K562 (cell line): ENCODE results near the gene CDC42EP5. TPM values are rescaled to one million over a fixed set of nuclear protein-coding genes. Genes with fewer than 3 reads are reported as not detected.
A peak's percentile ranks its signal among the peaks of the same experiment; 100 is the strongest.

Experiments used
- CXXC5 ChIP-seq: fragments of 250-450 bp; sonication (Bioruptor Pico); IDR thresholded peaks from 2 replicates; pipeline ENCODE4 v1.8.0; 2022; ENCODE audit warnings: inconsistent platforms, mild to moderate bottlenecking, moderate library complexity
- FOXP1 ChIP-seq: sonication (generic); formaldehyde crosslinking; IDR thresholded peaks from 2 replicates; pipeline ENCODE4 v1.8.0; 2022; ENCODE audit warnings: mild to moderate bottlenecking, missing genetic modification reagents
- MYC ChIP-seq, 2 experiments: fragments of 250-450 bp in 1 of 2; sonication (Bioruptor Pico) in 1 of 2; IDR thresholded peaks; 2 replicates each; pipeline versions ENCODE4 v1.5.1 to v1.6.1; 2012 to 2021; ENCODE audit warnings: low read depth in 2 of 2, borderline replicate concordance in 1 of 2, improper control_type of control experiment in 1 of 2, low read length in 1 of 2, mild to moderate bottlenecking in 1 of 2, moderate library complexity in 1 of 2
- NCOR1 ChIP-seq: fragments of 450-650 bp; IDR thresholded peaks from 2 replicates; pipeline ENCODE4 v1.6.1; 2016; ENCODE audit warnings: mild to moderate bottlenecking, moderate library complexity
- NONO ChIP-seq, 2 experiments: fragments of 200-400 bp in 1 of 2; fragments of 450-650 bp in 1 of 2; formaldehyde crosslinking in 1 of 2; IDR thresholded peaks; 2 replicates each; pipeline ENCODE4 v1.6.1; 2017; ENCODE audit warnings: low read depth in 2 of 2, mild to moderate bottlenecking in 2 of 2, moderate library complexity in 2 of 2, low read length in 1 of 2
- OTX1 ChIP-seq: fragments of 450-650 bp; formaldehyde crosslinking; IDR thresholded peaks from 2 replicates; pipeline ENCODE4 v1.4.0; 2022; ENCODE audit warnings: mild to moderate bottlenecking
- POLR2AphosphoS5 ChIP-seq: IDR thresholded peaks from 2 replicates; pipeline ENCODE4 v1.6.1; 2011; ENCODE audit warnings: mild to moderate bottlenecking, low read depth, low read length, moderate library complexity; ENCODE audit not compliant: control insufficient read depth, insufficient read depth
- SREBF1 ChIP-seq: fragments of 150-350 bp; IDR thresholded peaks from 2 replicates; pipeline ENCODE4 v1.6.1; 2014; ENCODE audit warnings: antibody characterized with exemption, low read depth, low read length, borderline replicate concordance
- TRIM25 ChIP-seq: fragments of 450-650 bp; IDR thresholded peaks from 2 replicates; pipeline ENCODE4 v1.7.0; 2016; ENCODE audit warnings: borderline replicate concordance
- VEZF1 ChIP-seq: fragments of 200-800 bp; sonication (Bioruptor generic); IDR thresholded peaks from 2 replicates; pipeline ENCODE4 v1.6.1; 2017; ENCODE audit warnings: missing genetic modification characterization, missing compliant biosample characterization
- WHSC1 ChIP-seq: IDR thresholded peaks from one replicate; pipeline ENCODE4 v1.6.1; 2012; ENCODE audit warnings: low read length, control low read depth, inconsistent platforms
- YY1 ChIP-seq, 3 experiments: IDR thresholded peaks; 2 replicates each; pipeline ENCODE4 v1.6.1; 2011; ENCODE audit warnings: low read length in 2 of 3, mild to moderate bottlenecking in 2 of 3, moderate library complexity in 2 of 3, borderline replicate concordance in 1 of 3, control low read depth in 1 of 3, low read depth in 1 of 3; ENCODE audit not compliant: insufficient read depth in 3 of 3, insufficient replicate concordance in 2 of 3, control insufficient read depth in 1 of 3, insufficient read length in 1 of 3; ENCODE audit errors: extremely low read depth in 1 of 3
- ZKSCAN8 ChIP-seq: fragments of 200-800 bp; sonication (Bioruptor generic); IDR thresholded peaks from 2 replicates; pipeline ENCODE4 v1.6.1; 2016; ENCODE audit warnings: missing genetic modification characterization, missing compliant biosample characterization
- ZNF175 ChIP-seq: fragments of 200-800 bp; sonication (Bioruptor generic); IDR thresholded peaks from 2 replicates; pipeline ENCODE4 v1.6.1; 2016; ENCODE audit warnings: low read depth, mild to moderate bottlenecking, missing genetic modification characterization, missing compliant biosample characterization
- ZNF449 ChIP-seq: fragments of 250-450 bp; sonication (Bioruptor Pico); IDR thresholded peaks from 2 replicates; pipeline ENCODE4 v1.8.0; 2022; ENCODE audit warnings: moderate library complexity, mild to moderate bottlenecking, inconsistent platforms
- ZNF740 ChIP-seq, 3 experiments: fragments of 200-800 bp in 1 of 3; sonication (Bioruptor generic) in 1 of 3; sonication (generic) in 1 of 3; formaldehyde crosslinking in 1 of 3; IDR thresholded peaks; 2 replicates each; pipeline versions ENCODE4 v1.6.1 to v1.8.0; 2016 to 2022; ENCODE audit warnings: mild to moderate bottlenecking in 2 of 3, missing compliant biosample characterization in 2 of 3, missing genetic modification characterization in 2 of 3, missing genetic modification reagents in 1 of 3
- ZNF76 ChIP-seq: fragments of 250-450 bp; sonication (Bioruptor Pico); IDR thresholded peaks from 2 replicates; pipeline ENCODE4 v1.4.0; 2020; ENCODE audit warnings: mild to moderate bottlenecking, moderate library complexity, borderline replicate concordance
- polyA plus RNA-seq, 8 experiments: library from polyadenylated mRNA; depleted of rRNA in 4 of 8; stranded (reverse) in 5 of 8; unstranded in 3 of 8; fragments of >200 nt; fragmentation: Nextera tagmentation in 2 of 8; fragmentation: Illumina TruSeq in 1 of 8; extraction: Ambion mirVana in 2 of 8; extraction: Trizol in 1 of 8; gene quantifications; 2 replicates each; pipeline versions ENCODE4 v1.2.1 to v1.2.3, GENCODE V29; 2011 to 2014; ENCODE audit warnings: inconsistent platforms in 1 of 8, missing spikeins in 1 of 8
- total RNA-seq, 7 experiments: library from RNA; depleted of rRNA in 6 of 7; stranded (reverse); fragments of >200 nt in 6 of 7; fragmentation: Illumina TruSeq in 2 of 7; extraction: Trizol in 2 of 7; gene quantifications; 2 replicates each; pipeline versions ENCODE4 v1.2.1 to v1.2.3, GENCODE V29; 2011 to 2021; ENCODE audit warnings: low replicate concordance in 1 of 7

CDC42EP5 gene
- total and polyA plus RNA-seq, 9 of the 15 experiments (the other 6 are each of a cell fraction or from before 2014, with no cell fraction given), result 0.15 to 0.38 TPM; not detected in 7

GRCh38 chr19:54448774-54449700 lies 24.1 kb downstream of the CDC42EP5 start, which contains the start of gene LENG8 (continued):
- TF ChIP-seq ZNF449 (CRISPR knock-in tag) (no peak), POLR2AphosphoS5 (peak; percentile 78), ZKSCAN8 (CRISPR knock-in tag) (no peak), MYC (IDR thresholded peaks at IDR 0.05; ENCODE audit: low read depth, low read length) (peak; percentile 83), MYC (CRISPR knock-in tag; IDR thresholded peaks at IDR 0.05; ENCODE audit: borderline replicate concordance, low read depth) (no peak), TRIM25 (peak; percentile 76; the same call in 1 of the 2 replicates), ZNF740 (CRISPR knock-in tag; IDR thresholded peaks at IDR 0.05) (no peak; the same call in 1 of the 2 replicates), ZNF740 (tag; IDR thresholded peaks at IDR 0.05) (no peak), SREBF1 (no peak), NCOR1 (peak; percentile 19; the same call in 1 of the 2 replicates), VEZF1 (CRISPR knock-in tag) (0 out of 2 replicates have a peak, but pooled peaks have one; percentile 8), ZNF175 (CRISPR knock-in tag) (no peak), FOXP1 (CRISPR knock-in tag) (peak; percentile 87), ZNF76 (no peak), OTX1 (CRISPR knock-in tag) (no peak), YY1 (IDR thresholded peaks at IDR 0.05; ENCODE audit: borderline replicate concordance in 1 of 3, control insufficient read depth in 1 of 3, extremely low read depth in 1 of 3, insufficient read depth in 3 of 3, insufficient read length in 1 of 3, insufficient replicate concordance in 2 of 3, low read depth in 1 of 3, low read length in 2 of 3) (peak in 1 of 3 experiments; percentile 43), CXXC5 (peak; percentile 94), WHSC1 (no peak), NONO (IDR thresholded peaks at IDR 0.05; ENCODE audit: low read depth in 2 of 2, low read length in 1 of 2) (no peak; a peak in 3 of 4 replicates)
